Duodenal mucosa (tissue), 2 donors: Measurements from ENCODE around the gene METRNL.
"Not testable (repeated sequence)": the region's sequence is repeated elsewhere in the genome, so short reads cannot be mapped to it uniquely, and the experiment has no call there.

Experiments used
- H3K27ac ChIP-seq: one replicate; pipeline ENCODE4 v1.7.0; 2013; ENCODE audit warnings: low read depth, low read length
- H3K27me3 ChIP-seq, 2 donors: one replicate each; pipeline ENCODE4 v1.7.0; 2013; ENCODE audit warnings: low read length in 2 of 2, control low read depth in 1 of 2; ENCODE audit not compliant: insufficient read depth in 2 of 2, control insufficient read depth in 1 of 2
- H3K36me3 ChIP-seq, 2 donors: one replicate each; pipeline ENCODE4 v1.7.0; 2013; ENCODE audit warnings: low read length in 2 of 2, control low read depth in 1 of 2; ENCODE audit not compliant: insufficient read depth in 2 of 2, control insufficient read depth in 1 of 2
- H3K4me1 ChIP-seq, 2 donors: one replicate each; pipeline ENCODE4 v1.7.0; 2013; ENCODE audit warnings: low read length in 2 of 2, control low read depth in 1 of 2; ENCODE audit not compliant: insufficient read depth in 2 of 2, control insufficient read depth in 1 of 2
- H3K4me3 ChIP-seq, 2 donors: one replicate each; pipeline ENCODE4 v1.7.0; 2013; ENCODE audit warnings: low read length in 2 of 2, low read depth in 1 of 2
- H3K9ac ChIP-seq, 2 donors: one replicate each; pipeline ENCODE4 v1.7.0; 2013; ENCODE audit warnings: low read length in 2 of 2, low read depth in 1 of 2
- H3K9me3 ChIP-seq, 2 donors: one replicate each; pipeline ENCODE4 v1.7.0; 2013; ENCODE audit warnings: low read length in 2 of 2, control low read depth in 1 of 2; ENCODE audit not compliant: control insufficient read depth in 1 of 2

Gene METRNL

DNA sequence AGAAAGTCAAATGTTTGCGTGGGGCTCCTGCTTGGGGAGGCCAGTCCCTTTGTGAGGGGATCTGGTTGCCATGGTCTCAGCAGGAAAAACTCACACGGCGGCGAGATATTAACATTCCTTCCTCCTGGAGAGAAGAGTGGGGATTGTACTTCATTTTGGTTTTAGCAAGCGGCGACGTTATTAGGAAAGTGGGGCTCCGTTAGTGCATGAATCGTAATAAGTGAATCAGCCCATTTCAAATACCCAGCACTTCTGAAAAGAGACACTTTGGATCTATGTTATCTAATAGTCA is 41.6 kb upstream of the METRNL start:
- no peak overlapping the region for H3K9ac ChIP-seq
- no peaks in the 10 kb centered on the region for H3K27me3 ChIP-seq

DNA sequence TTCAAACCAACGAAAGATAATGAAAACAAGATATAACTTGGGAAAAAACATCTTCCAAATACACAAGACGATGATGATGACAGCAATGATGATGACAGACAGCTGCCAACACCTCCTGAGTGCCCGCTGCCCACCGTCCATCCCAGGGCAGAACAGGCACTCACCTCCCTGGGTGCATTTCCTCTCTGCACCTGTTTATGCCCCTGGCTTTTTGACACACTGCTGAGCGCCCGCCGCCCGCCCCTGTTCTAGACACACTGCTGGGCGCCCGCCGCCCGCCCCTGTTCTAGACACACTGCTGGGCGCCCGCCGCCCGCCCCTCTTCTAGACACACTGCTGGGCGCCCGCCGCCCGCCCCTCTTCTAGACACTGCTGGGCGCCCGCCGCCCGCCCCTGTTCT is 40.4 kb upstream of the METRNL start:
- not testable (repeated sequence) for H3K4me1 ChIP-seq, H3K27ac ChIP-seq, H3K4me3 ChIP-seq, H3K9ac ChIP-seq, H3K27me3 ChIP-seq, H3K9me3 ChIP-seq, H3K36me3 ChIP-seq

More for the DNA sequence above, 41.6 kb upstream of the METRNL start:
- no peak overlapping the region for H3K27ac ChIP-seq
- H3K4me1 ChIP-seq, result no peaks in the 10 kb centered on the region
- H3K36me3 ChIP-seq, result peaks cover 6% of the 10 kb centered on the region in 2 donors
- H3K9me3 ChIP-seq, result peaks cover 0 to 8% of the 10 kb centered on the region in 2 donors
- H3K4me3 ChIP-seq, result no peak overlapping the region

DNA sequence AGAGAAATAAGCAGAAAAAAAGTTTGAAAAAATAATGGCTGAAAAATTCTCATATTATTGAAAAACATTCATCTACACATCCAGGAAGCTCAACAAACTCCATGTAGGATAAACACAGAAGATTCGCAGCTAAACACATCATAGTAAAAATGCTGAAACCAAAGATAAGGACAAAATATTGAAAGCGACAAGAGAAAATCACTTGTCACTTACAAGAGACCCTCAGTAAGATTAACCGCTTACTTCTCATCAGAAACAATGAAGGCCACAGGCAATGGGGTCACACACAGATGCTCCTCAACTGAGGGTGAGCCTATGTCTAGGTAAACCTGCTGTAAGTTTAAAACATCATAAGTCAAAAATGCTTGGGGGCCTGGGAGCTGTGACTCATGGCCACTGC is 38.1 kb upstream of the METRNL start:
- Histone ChIP-seq H3K9ac (no peak overlapping the region), H3K27ac (no peak overlapping the region), H3K9me3 (peaks cover 0 to 8% of the 10 kb centered on the region in 2 donors), H3K4me1 (no peaks in the 10 kb centered on the region), H3K4me3 (no peak overlapping the region), H3K36me3 (peaks cover 0 to 6% of the 10 kb centered on the region in 2 donors), H3K27me3 (no peaks in the 10 kb centered on the region)

DNA sequence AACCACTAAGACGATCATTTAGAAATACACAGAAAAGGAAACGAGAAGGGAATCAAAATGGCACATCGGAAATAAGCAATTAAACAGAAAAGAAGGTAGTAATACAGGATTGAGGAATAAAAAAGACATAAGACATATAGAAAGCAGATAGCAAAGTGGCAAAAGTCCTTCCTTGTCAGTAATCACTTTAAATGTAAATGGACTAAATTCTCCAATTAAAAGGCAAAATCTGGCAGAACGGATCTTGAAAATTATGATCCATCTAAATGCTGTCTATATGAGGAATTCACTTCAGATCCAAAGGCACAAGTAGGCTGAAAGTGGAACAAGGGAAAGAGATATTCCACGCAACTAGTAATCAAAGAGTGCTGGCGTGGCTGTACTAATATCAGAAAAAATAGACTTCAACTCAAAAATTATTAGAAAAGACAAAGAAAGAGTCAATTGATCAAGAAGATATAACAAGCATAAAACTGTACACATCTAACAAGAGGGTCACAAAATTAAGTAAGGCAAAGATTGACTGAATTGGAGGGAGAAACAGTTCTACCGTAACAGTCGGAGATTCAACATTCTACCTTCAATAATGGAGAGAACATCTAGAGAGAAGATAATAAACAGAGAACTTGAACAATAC is 36.8 kb upstream of the METRNL start:
- Histone ChIP-seq H3K27me3 (no peaks in the 10 kb centered on the region), H3K9ac (no peak overlapping the region), H3K4me1 (no peaks in the 10 kb centered on the region), H3K9me3 (peaks cover 0 to 8% of the 10 kb centered on the region in 2 donors), H3K27ac (no peak overlapping the region), H3K4me3 (no peak overlapping the region), H3K36me3 (peaks cover 0 to 6% of the 10 kb centered on the region in 2 donors)

DNA sequence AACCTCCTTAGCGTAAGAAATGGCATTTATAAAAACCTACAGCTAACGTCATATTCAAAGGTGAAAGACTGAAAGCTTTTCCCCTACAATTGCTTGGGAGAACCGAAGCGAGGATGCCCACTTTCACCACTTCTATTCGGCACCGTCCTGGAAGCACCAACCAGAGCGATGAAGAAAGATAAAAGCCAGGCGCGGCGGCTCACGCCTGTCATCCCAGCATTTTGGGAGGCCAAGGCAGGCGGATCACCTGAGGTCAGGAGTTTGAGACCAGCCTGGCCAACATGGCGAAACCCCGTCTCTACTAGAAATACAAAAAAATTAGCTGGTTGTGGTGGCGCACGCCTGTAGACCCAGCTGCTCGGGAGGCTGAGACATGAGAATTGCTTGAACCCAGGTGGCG is 34.9 kb upstream of the METRNL start:
- not testable (repeated sequence) for H3K4me1 ChIP-seq, H3K36me3 ChIP-seq, H3K27ac ChIP-seq, H3K9me3 ChIP-seq, H3K9ac ChIP-seq, H3K27me3 ChIP-seq, H3K4me3 ChIP-seq

DNA sequence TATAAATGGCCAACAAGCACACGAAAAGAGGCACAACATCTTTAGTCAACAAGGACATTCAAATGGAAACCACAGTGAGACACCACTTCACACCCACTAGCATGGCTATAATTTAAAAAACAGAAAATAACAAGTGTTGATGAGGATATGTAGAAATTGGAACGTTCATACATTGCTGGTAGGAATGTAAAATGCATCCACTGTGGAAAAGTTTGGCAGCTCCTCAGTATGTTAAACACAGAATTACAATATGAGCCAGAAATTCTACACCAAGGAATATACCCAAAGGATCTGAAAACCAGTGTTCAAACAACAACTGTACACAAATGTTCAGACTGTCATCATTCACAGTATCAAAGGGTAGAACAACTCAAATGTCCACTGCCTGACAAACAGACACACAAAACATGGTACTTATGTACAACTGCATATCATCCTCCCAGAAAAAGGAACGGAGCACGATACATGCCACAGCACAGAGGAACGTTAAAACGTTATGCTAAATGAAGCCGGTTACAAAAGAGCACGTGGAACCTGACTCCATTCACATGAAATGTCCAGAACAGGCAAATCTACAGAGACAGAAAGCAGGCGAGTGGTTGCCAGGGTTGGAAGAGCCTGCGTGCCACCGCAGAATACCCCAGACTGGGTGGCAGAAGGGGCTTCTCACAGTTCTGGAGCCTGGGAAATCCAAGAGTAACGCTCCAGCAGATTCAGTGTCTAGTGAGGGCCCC is 32.8 kb upstream of the METRNL start:
- Histone ChIP-seq H3K27me3 (no peaks in the 10 kb centered on the region), H3K9me3 (peaks cover 0 to 1% of the 10 kb centered on the region in 2 donors), H3K9ac (no peak overlapping the region), H3K36me3 (peaks cover 0 to under 1% of the 10 kb centered on the region in 2 donors), H3K4me3 (no peak overlapping the region), H3K4me1 (peaks cover 4 to 6% of the 10 kb centered on the region in 2 donors), H3K27ac (no peak overlapping the region)

DNA sequence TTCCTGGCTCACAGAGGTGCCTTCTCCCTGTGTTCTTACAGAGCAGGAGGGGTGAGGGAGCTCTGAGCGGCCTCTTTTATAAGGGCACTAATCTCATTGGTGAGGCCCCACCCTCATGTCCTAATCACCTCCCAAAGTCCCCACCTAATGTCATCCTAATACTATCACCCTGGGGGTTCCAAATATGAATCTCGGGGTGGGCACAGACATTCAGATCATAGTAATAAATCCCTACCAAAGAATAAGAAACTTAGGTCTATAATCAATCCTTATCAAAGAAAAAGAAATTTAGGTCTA is 32.3 kb upstream of the METRNL start:
- Histone ChIP-seq H3K36me3 (no peaks in the 10 kb centered on the region), H3K27ac (no peak overlapping the region), H3K4me1 (peaks cover 6 to 9% of the 10 kb centered on the region in 2 donors), H3K9me3 (no peaks in the 10 kb centered on the region), H3K27me3 (no peaks in the 10 kb centered on the region), H3K4me3 (no peak overlapping the region), H3K9ac (no peak overlapping the region)

DNA sequence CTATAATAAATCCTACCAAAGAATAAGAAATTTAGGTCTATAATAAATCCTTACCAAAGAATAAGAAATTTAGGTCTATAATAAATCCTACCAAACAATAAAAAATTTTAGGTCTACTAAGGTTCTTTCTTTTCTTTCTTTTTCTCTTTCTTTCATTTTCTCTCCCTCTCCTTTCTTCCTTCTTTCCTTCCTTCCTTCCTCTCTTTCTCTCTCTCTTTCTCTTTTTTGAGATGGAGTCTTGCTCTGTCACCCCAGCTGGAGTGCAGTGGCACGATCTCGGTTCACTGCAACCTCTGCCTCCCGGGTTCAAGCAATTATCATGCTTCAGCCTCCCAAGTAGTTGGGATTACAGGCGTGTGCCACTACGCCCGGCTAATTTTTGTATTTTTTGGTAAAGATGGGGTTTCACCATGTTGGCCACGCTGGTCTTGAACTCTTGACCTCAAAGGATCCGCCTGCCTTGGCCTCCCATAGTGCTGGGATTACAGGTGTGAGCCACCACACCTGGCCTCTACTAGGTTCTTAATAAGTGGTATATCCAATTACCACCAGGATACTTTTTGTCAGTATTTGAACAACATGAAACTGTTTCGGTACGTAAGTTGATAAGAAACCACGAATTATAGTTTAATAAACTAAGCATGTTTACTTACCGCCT is 31.5 kb upstream of the METRNL start:
- Histone ChIP-seq H3K4me3 (peak overlapping the region in 1 of 2 donors; percentile 10), H3K27ac (peak overlapping the region; percentile 50), H3K4me1 (peaks cover 12 to 13% of the 10 kb centered on the region in 2 donors)
- not testable (repeated sequence) for H3K9me3 ChIP-seq, H3K27me3 ChIP-seq, H3K36me3 ChIP-seq, H3K9ac ChIP-seq

DNA sequence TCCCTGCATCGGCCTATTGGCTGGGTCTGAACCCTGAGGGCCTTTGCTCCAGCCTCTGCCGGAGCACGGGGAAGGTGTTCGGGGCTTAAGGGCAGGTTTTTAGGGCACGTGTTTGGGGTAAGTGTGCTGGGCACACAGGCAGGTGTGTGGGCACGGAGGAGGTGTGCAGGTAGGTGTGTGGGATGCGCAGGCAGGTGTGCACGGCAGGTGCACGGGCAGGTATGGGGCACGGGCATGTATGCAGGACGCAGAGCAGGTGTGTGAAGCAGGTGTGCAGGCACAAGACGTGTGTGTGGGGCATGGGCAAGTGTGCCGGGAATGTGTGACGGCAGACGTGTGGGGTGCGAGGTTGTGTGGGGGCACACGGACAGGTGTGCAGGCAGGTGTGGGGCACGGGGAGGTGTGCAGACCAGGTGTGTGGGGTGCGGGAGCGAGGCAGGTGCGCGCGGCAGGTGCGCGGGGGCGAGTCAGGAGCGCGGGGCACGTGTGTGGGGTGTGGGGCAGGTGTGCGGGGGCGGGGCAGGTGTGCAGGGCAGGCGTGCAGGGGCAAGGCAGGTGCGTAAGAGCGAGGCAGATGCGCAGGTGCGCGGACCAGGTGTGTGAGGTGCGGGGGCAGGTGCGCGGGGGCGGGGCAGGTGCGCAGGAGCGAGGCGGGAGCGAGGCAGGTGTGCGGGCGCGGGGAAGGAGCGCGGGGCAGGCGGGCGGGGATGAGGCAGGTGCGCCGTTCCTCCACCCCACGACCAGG is 28.6 kb upstream of the METRNL start:
- Histone ChIP-seq H3K27ac (peak overlapping the region; percentile 82), H3K27me3 (no peaks in the 10 kb centered on the region), H3K4me3 (peak overlapping the region; percentile 68 to 73), H3K9ac (peak overlapping the region; percentile 57 to 74), H3K36me3 (no peaks in the 10 kb centered on the region), H3K4me1 (peaks cover 13 to 26% of the 10 kb centered on the region in 2 donors), H3K9me3 (no peaks in the 10 kb centered on the region)
